GM18520 (cell line): ENCODE measurements around the gene SPEM2.
"Not testable (repeated sequence)": the region's sequence is repeated elsewhere in the genome, so short reads cannot be mapped to it uniquely, and the experiment has no call there.

ENCODE experiments used
- ATAC-seq: cut with Tn5 transposase; IDR thresholded peaks from one replicate; pipeline ENCODE4 v1.9.1; 2021; ENCODE audit not compliant: unreplicated experiment

SPEM2 gene

DNA sequence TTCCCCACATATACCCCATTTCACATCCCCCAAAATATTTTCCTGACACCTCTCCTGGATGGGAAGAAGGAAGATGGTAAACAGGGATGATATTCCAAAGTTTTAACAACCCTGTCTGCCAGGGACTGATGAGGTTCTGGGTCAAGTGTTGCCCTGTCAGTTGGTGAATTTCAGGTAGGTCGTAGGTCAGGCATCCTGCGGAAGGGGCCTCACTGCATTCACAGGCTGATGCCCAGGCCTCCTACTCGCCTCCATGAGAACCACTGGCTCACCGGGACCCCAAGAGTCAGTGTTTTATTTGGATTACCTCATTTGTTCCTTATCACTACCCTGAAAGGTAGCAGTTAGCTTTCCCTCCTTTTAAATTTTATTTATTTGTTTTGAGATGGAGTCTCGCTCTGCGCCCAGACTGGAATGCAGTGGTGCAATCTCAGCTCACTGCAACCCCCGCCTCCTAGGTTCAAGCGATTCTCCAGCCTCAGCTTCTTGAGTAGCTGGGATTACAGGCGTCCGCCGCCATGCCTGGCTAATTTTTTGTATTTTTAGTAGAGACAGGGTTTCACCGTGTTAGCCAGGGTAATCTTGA lies 43.5 kb downstream of the SPEM2 start:
- no peak for ATAC-seq

GRCh38 chr17:7469843-7470242 lies 44.4 kb downstream of the SPEM2 start:
- ATAC-seq = not testable (repeated sequence)

- not testable (repeated sequence) for ATAC-seq
Measured at GRCh38 chr17:7470457-7470973, 45.1 kb downstream of the SPEM2 start.

DNA sequence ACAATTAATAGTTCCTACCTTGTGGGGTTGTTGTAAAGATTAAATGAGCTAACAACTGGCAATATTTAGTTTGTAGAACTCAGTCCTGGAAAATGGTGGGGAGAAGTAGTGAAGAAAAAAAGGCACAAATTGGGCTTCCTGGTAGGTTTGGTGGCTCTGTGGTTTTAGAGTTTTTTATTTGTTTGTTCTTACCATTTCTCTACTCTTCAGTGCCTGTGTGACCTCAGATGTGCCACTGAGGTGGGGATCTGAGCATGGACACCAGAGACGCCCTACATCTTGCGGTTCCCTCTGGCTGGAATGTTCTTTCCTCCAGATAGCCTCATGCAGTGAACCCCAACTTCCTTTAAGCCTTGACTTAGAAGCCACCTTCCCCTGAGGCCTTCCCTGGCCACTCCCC lies 46.3 kb downstream of the SPEM2 start:
- ATAC-seq = no peak

DNA sequence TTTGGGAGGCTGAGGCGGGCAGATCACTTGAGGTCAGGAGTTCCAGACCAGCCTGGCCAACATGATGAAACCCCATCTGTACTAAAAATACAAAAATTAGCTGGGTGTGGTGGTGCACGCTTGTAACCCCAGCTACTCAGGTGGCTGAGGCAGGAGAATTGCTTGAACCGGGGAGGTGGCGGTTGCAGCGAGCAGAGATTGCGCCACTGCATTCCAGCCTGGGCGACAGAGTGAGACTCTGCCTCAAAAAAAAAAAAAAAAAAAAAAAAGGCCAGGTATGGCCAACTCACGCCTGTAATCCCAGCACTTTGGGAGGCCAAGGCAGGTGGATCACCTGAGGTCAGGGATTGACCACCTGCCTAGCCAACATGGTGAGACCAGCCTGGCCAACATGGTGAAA lies 49.4 kb downstream of the SPEM2 start:
- not testable (repeated sequence) for ATAC-seq

DNA sequence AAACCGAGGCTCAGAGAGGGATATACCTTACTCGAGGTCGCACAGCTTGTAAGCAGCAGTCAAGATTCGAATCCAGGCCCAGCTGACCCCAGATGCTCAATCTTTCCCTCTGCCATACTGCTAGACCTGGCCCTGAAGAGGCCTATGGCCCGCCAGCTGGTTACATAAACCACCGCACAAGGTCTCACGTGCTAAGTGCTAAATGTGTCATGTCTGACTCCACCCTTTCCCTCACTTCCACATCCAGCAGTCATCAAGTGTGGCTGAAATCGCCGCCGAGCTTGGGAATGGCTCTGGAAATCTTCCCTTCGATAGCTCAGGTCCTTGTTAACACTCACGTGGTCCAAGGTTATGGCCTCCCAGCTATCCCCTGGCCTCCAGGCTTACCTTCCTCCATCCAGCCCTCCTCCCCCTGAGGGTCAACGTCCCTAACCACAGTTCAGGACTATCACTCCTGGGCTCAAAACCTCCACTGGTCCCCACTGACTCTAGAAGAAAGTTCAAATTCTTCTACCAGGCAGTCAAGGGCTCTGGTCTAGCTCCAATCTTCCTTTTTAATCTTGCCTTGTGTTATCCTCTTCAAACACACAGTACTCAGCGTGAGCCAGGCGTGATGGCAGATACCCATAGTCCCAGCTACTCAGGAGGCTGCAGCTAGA lies 50.5 kb downstream of the SPEM2 start:
- no peak for ATAC-seq

- no peak for ATAC-seq
Measured at GRCh38 chr17:7476494-7476893, 51.1 kb downstream of the SPEM2 start.

DNA sequence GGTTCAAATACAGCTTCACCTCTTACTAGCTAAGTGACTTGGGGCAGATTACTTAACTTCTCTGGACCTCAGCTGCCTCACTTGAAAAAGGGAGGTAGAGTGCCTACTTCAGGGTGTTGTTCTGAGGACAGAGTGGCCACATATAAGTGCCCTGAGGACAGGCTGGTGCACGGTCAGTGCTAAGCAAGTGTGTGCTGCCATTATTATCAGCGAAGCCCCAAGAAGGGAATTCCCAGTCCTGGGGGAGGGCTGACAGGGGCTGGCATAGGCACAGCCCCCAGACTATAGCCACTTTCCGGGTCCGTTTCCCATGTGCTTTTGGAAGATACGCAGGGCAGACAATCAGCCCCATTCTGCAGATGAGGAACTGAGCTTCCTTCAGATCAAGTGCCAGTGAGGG lies 51.5 kb downstream of the SPEM2 start:
- ATAC-seq = no peak
